Stimulated activated CD4-positive, alpha-beta T cell treated with anti-CD3 and anti-CD28 coated beads, TNF-alpha, amount 100 ng/mL, for 4 hours (primary cell): ENCODE results near the gene PASK.

Experiments
- DNase-seq, 3 experiments: peaks; one replicate each; pipeline ENCODE4 v3.0.0-alpha.2; 2020; ENCODE audit warnings: low read depth in 3 of 3

Gene PASK

GRCh38 chr2:241126771-241127202 is 22.5 kb downstream of the PASK start:
- no peak for DNase-seq

- DNase-seq: no peak
These were observed 23.1 kb downstream of the PASK start for GRCh38 chr2:241126201-241126611.

- no peak for DNase-seq
These were observed 23.6 kb downstream of the PASK start for GRCh38 chr2:241125626-241126025.

GRCh38 chr2:241123816-241124536 is 25.3 kb downstream of the PASK start:
- DNase-seq: peak in 1 of 3 experiments; percentile 25

GRCh38 chr2:241122376-241123002 is 26.8 kb downstream of the PASK start:
- no peak for DNase-seq

- no peak for DNase-seq
These were observed 28.3 kb downstream of the PASK start for GRCh38 chr2:241121008-241121407.

- DNase-seq: no peak
These were observed 28.8 kb downstream of the PASK start for GRCh38 chr2:241120440-241120839.

- no peak for DNase-seq
These were observed 30.4 kb downstream of the PASK start for GRCh38 chr2:241118737-241119505.

GRCh38 chr2:241116606-241117560 is 32.4 kb downstream of the PASK start:
- DNase-seq: no peak

- no peak for DNase-seq
These were observed 33.9 kb downstream of the PASK start for GRCh38 chr2:241115361-241115760.

GRCh38 chr2:241114836-241115235 is 34.4 kb downstream of the PASK start:
- DNase-seq: no peak

- no peak for DNase-seq
These were observed 36.7 kb downstream of the PASK start for GRCh38 chr2:241112592-241112991.

- no peak for DNase-seq
These were observed 37.2 kb downstream of the PASK start for GRCh38 chr2:241112046-241112445.

GRCh38 chr2:241111440-241111805 is 37.8 kb downstream of the PASK start:
- no peak for DNase-seq

- DNase-seq: no peak
These were observed 38.4 kb downstream of the PASK start for GRCh38 chr2:241110607-241111439.

GRCh38 chr2:241110089-241110606 is 39.1 kb downstream of the PASK start:
- no peak for DNase-seq

GRCh38 chr2:241109210-241110088 is 39.8 kb downstream of the PASK start:
- no peak for DNase-seq

GRCh38 chr2:241108271-241109209 is 40.7 kb downstream of the PASK start:
- DNase-seq: no peak
